ENCODE measurements around the gene ERC2.

The ERC2 gene

DNA sequence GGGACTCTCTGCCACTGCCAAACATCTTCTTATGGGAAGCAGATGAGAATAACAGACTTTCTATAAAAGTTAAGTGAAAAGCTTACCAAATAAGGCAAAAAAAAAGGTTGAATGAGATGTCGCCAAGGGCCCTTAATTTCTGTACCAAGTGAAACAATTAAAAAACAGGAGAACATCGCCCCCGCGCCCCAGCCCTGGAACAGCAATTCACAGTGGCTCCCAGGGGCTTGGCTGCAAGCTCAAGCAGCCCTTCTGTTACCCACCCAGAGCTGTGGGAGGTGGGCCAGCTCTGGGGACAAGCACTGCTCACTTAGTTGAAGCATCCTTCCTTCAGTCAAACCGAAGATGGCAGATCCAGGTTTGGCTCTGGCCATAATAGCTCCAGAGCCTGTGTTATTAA, 208.0 kb downstream of the ERC2 start:
- in situ Hi-C loops (cut with MboI; ENCODE audit: low sequenced_read_pairs) = no loop called here

DNA sequence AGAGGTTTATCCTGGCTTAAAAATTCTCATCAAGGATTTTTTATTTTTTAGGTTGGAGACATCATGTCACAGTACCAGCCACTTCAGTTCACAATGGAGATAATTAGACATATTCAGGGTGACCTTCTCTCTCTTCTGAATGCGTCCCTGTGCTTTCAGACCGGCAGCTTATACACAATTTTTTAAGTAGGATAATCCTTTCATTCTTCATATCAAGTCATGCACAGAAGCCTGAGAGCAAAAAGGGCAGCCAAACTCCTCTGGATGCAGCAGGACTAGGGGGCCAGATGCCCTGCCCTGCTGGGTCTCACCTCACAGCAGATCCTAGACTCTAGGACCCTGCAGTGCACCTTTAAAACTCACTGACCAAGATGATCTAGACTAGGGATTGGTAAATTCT, 210.4 kb downstream of the ERC2 start:
- in situ Hi-C loops (cut with MboI; ENCODE audit: low sequenced_read_pairs) = no loop called here

DNA sequence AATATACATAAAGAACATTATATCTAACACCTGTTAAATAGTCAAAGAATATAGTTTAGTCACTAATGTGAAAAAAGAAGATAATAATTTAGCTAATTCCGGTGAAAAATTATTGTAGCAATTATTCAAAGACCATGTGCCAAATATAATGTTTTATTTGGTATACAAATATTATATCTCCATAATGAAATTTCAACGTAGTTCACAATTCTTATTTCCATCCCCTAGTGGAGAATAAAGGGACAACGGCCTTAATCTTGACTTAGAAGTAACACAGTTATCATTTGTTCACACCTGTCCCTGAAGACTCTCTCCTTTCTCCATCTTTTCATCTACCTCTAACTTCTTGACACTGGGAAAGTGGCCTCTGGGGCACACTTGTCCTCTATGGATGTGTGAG, 213.4 kb downstream of the ERC2 start:
- in situ Hi-C loops (cut with MboI; ENCODE audit: low sequenced_read_pairs) = no loop called here

DNA sequence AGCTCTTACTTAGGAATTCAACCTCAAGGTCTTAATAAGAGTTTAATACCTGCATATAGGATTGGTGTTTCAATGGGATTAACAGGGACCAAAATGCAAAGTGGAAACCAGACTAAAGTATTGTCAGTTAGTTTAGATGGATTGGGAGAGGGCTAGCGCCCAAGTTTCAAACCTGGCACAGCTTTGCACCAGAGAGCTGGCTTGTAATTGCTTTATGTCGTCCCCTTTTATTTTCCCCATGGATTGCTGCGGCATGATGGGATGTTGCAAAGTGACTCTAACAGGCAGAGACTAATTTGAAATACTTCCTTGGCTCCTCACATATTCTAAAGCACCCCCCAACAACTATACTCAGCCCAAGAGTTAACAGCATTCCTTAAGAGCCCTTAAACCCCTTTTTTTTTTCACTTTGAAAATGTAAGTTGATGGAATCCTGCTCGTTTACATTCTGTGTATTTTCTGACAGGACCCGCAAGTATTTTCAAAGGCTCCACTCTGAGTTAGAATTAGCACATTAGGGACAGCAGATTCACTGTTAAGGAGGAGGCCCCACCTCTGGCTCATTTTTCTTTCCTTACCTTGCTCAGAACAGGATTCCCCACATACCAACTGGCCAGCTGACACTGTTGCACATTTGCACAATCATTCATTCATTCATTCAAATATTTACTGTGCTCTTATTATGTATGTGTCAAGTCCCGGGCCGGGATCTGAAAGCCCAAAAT, 214.2 kb downstream of the ERC2 start:
- in situ Hi-C loops (cut with MboI; ENCODE audit: low sequenced_read_pairs) = no loop called here

DNA sequence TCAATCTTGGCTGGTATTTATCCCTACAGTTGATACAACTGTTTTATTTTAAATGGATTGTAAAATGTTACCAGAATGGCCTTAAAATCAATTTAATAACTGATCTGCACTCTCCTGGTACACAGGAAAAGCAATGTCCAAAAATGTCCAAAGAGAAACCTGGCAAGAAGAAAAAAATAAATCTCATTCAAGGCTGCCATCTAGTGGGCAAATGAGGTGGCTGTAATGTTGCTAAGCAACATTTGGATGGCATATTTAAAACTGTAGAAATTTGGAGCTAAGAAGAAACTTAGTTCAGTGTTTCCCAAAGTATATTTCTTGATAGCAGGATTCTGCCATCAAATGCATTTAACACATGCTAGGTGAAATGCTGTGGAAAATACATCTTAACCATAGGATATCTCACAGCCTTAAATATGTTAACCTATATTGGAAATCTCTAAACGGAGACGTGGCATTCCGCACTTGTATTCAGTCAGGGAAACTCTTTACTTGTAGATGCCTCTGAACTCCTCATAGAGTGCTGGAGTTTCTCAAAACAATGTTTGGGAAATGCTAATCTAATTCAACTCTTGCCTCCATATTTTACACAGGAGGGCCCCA, 216.8 kb downstream of the ERC2 start:
- in situ Hi-C loops (cut with MboI; ENCODE audit: low sequenced_read_pairs) = no loop called here

DNA sequence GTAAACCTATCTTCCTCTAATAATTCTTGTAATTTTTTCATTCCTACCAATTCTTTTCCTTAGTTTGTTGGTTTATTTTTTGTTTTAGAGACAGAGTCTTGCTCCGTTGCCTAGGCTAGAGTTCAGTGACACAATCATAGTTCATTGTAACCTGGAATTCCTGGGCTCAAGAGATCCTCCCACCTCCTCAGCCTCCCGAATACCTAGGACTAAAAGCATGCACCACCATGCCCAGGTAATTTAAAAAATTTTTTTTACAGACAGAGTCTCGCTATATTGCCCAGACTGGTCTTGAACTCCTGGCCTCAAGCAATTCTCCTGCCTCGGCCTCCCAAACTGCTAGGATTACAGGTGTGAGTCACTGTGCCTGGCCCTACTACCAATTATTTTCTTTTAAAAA, 220.2 kb downstream of the ERC2 start:
- in situ Hi-C loops (cut with MboI; ENCODE audit: low sequenced_read_pairs) = no loop called here

DNA sequence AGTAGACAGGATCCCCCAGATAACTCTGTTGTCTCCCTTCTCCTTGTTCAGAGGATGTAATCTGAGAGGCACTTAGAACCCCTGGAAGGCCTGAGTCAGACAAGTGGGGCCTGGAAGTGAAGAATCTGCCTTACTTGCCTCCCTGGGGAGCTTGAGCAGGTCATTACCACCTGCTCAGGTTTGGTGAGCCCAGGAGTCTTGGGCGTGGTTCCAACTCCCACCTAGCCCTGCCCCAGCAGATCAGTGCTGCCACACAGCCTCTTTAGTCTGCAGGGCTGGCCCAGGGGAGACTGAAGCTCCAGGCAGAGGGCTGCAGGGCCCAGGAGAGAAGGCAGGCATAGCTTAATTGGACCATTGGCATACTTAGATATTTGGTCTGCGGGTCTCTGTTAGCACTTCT, 230.0 kb downstream of the ERC2 start:
- in situ Hi-C loops (cut with MboI; ENCODE audit: low sequenced_read_pairs) = no loop called here

DNA sequence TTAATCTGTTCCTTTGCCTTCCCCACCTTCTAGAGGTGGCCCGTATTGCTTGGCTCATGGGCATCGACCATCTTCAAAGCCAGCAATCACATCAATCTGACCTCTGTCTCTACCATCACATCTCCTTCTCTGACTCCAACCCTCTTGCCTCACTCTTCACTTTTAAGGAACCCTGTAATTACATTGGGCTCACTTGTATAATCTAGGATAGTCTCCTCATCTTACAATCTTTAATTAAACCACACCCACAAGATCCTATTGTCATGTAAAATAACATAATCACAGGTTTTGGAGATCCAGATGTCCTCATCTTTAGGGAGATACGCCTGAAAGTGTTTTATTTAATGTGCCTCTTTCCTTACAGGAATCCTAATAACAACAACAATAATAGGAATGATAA, 234.5 kb downstream of the ERC2 start:
- in situ Hi-C loops (cut with MboI; ENCODE audit: low sequenced_read_pairs) = no loop called here

DNA sequence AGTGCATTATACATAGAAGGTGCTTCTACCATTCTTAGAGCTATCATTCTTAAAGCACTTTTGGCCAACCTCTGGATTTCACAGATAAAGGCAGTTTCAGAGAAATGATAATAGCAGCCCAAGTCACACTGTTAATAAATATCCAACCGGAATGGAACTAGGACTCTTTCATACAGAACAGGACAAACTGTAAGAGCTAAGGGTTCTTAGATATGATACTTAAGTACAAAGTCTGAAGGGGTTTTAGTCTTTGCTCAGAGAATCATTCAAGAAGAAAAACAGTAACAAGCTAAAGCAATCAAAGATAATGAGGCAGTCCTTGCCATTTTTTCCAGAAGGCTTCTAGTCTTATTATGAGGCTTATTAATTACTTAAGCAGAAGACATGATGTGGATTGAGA, 239.0 kb downstream of the ERC2 start:
- in situ Hi-C loops (cut with MboI; ENCODE audit: low sequenced_read_pairs) = no loop called here

DNA sequence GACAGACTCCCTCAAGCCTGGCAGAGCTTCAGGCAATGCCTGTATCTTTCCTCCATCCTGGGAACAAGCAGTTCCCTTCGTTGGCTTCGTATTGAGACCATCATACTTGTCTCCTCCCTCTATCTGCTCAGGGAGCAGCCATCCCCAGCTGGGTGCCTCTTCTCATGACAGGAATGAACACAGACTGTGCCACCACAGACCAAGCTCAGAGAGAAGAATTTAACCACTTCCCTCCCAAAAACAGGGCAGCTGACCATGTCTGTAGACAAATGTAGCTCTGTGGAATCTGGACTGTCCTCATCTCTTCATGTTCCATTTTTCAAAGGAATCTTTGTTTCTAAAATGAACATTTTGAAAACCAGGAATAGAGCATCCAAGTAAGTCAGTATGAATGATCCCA, 245.4 kb downstream of the ERC2 start:
- in situ Hi-C loops (cut with MboI; ENCODE audit: low sequenced_read_pairs) = no loop called here

DNA sequence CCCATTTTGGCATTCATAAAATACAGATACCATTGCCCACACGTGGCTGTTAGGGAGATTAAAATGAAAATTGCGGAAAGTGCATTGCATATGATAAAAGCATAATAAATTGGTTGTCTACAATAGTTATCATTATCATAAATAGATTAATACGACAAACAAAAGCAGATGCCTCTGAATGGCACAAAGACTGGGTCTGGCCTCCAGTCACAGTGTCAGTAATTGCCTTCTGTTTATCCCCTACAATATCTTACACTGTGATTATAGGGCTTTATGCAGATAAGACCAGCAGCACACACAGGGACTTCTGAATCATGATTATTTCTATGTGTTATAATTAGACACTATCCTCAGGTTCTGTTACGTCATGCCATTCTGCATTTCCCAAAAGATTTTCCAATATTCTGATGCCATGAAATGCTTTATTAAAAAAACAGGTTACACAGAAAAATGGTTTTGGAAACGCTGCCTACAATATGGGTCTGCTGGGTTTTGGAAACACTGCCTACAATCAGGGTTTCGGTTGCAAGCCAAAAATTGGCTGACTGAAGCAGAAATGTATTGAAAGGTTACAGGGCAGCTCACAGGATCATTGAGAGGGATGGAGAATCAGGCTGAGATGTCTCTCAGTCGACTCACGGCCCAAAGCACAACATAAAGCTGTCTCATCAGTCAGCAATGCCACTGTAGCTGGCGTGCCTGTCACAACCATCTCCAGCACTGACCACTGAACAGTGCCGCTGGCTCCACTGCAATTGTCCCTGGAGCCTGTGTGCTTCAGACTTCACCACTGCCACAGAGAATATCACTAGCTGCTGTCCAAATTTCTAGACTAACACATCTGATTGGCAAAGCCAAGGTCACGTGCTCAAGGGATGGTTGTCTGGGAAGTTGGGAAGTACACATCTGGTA, 248.1 kb downstream of the ERC2 start:
- in situ Hi-C loops (cut with MboI; ENCODE audit: low sequenced_read_pairs) = no loop called here

DNA sequence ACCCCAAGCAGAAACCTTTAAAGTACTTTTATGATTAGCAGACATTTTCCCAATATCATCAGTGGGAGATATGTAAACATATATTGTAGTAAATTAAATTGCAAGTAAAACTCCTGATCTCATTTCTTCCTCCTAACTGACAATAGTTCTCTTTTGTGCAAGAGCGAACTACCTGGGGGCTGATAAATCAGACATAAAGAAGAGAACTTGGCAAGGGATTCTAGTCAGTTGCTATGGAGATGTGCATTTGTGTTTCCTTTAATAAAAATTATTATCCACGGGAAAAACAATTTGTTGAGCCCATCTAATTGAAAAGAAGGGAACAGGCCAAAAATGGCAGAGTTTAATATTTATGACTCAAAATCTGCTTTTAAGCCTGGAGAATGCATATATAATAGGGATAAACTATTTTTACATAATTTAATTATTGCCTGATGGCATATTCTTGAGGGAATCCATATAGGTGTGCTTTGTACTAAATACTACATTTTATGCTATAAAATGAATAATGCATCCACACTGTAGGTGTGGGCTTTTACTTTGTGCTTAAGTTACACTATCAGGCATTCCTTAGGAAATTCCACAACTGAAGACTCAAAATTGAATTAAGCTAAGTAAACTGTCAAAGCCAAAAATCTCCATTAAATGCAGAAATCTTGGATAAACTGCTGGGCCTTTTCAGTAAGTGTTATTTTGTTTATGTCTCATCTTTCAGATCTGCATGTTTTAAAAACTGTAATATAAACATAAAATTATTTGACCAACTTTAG, 258.1 kb downstream of the ERC2 start:
- in situ Hi-C loops (cut with MboI; ENCODE audit: low sequenced_read_pairs) = no loop called here

DNA sequence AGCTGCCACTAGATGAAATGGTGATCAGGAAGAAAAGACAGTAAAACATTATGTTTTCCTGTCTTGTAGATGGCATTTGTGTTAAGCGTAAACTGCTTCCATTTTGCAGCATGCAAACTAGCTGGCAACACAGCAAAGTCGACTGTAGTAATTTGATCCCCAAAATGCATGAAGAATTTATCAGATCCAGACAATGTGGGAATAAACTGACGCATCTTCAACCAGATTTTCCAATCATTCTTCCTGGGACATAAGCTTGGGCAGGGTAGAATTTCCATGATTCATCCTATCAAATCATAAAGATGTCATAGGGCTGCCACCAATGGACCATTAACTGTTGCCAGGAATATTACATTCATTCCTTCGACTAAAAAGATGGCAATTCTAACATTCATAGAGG, 260.3 kb downstream of the ERC2 start:
- in situ Hi-C loops (cut with MboI; ENCODE audit: low sequenced_read_pairs) = no loop called here

DNA sequence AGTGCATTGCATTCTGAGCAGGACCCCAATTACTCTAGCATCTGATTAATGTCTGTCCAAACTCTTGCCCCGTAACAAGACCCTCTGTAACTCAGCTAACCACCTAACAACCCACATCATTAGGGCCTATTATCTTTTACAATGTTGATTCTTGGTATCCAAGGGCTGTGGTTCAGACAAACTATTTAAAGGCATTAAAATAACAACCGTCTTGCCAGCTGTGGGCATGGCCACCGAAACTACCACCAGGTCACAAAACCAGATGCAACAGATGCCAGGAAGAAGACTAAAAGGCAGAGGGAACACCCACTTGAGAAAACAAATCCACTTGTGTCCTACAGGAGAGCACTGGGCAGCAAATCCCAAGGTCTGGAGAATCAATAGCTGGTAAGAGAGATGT, 262.9 kb downstream of the ERC2 start:
- in situ Hi-C loops (cut with MboI; ENCODE audit: low sequenced_read_pairs) = no loop called here

DNA sequence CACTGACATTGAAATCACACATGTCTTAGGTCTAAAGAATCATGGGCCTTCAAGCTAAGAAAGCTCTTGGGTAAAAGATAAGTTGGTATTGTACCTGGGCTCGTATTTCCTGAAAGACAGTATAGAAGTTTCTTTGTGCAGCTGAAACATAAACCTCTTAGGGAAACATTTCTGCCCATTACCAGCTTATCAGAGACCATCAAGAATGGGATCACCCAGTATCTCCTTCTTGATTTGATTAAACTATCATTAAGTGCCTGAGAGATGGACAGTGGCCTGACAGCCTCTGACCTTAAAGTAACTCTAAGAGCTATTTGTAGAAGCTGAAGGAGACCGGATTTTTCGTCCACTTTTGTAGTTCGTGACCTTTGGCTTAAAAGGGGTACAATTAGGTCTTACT, 265.3 kb downstream of the ERC2 start:
- in situ Hi-C loops (cut with MboI; ENCODE audit: low sequenced_read_pairs) = no loop called here

DNA sequence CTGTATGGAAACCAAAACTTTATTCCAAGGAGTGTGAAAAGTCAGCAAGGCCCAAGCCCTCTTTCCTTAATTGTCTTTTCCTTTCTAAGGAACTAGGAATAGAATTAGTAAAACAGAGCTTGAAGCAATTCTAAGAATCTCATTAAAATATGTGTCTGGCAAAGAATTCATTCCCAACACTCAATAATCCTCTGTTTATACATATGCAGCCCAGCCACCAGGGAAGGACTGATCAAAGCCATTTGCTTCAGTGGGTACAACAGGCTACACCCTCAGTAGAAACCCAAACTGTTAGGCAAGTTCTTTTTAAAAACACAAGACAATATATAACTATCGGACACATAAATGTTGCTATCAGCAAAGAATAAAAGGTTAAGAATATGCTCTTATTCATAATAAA, 266.9 kb downstream of the ERC2 start:
- in situ Hi-C loops (cut with MboI; ENCODE audit: low sequenced_read_pairs) = no loop called here

DNA sequence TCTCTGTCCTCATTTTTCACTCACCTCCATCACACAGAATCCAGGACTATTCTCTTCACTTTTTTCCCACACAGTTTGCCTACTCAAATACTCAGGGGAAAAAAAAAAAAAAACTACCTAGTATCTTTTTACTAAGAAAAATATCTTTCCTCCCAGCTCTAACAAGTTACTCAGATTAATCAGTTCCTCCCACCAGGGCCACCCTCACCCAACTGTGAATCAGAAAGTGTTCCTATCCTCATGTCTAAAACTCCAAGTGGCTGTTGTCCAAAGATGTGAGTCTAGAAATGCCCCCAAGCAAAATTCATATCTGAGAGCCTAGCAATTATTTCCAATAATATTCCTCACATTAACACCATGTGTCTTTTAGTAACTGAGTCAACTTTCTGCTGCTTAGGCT, 268.0 kb downstream of the ERC2 start:
- in situ Hi-C loops (cut with MboI; ENCODE audit: low sequenced_read_pairs) = no loop called here

DNA sequence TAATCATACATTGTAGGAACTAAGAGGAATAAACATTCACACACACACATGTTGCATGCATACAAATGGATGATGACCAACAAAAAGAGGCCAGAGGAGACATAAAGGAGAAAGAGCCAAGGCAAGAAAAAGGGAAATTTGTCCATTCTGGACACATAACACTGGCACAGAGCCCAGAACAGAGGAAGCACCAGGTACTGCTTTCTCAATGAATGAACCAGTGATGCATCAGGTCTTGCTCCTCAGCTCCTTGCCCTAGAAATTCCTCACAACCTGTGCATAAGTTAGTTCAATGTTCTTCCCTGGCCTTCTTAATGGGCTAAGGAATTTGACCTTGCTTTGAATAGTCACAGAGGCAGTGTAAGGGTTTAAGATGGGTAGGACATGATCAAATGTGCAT, 270.3 kb downstream of the ERC2 start:
- in situ Hi-C loops (cut with MboI; ENCODE audit: low sequenced_read_pairs) = no loop called here

DNA sequence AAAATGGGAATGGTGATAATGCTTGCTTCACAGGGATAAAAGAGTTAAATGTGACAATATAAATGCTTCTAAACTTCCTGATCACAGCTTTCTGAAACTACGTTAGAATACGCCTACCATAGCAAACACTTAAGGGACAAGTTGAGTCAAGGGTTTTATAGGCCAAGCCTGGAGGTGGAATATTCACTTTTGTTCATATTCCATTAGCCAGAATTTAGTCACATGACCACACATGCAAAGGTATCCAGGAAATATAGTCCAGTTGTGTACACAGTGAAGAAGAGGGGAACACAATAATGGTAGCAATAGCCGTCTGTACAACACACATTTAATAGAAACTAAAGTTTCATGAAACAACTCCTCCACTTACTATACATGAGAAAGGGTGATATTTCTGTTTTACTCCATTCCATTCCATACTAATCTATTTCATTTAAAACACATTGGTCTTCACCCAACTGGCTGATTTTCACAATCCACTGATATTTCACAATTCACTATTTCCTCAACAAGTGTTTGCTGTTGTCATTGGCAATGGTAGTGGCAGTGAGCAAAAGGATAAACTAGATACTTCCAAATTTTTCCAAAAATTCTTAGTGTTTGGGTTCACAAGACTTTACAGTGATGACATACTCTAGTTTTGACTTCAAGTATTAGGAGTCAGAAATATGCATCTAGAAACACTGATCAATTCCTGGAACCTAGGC, 270.9 kb downstream of the ERC2 start:
- in situ Hi-C loops (cut with MboI; ENCODE audit: low sequenced_read_pairs) = no loop called here

DNA sequence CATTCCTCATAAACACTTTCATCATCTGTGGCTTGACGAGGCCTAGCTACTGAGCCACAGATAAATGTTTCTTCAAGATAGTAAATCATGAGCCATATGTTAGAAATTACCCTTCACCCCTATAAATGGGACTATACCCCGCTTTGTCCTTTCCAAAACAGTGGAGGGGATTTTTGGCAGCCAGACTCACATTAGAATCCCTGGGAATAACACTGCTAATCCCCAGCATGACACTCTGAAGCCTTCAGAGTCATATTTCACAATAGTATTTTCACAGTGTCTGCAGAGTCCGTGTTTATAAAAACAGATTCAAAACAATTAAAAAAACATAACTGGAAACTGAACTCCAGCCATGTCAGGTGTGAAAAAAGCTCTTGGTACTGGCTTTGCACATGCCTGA, 271.6 kb downstream of the ERC2 start:
- in situ Hi-C loops (cut with MboI; ENCODE audit: low sequenced_read_pairs) = no loop called here

DNA sequence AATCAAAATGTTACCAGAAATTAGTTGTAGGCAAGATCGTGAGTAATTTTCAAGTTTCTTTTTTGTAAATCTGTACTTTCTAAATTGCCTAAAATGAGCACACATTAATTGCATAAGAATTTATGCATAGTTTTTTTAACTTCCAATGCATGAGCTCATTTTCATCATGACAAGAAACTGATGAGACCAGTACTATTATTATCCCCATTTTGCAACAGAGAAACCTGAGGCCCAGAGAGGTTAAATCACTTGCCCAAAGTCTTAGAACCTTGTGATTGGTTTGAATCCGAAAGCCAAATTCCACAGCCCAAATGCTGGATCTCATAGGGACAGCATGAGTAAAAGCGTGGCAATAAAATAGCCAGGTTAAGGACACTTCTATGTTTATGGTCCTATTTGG, 274.7 kb downstream of the ERC2 start:
- in situ Hi-C loops (cut with MboI; ENCODE audit: low sequenced_read_pairs) = no loop called here
